BE2C (cell line): Measurements from ENCODE around the gene USP47.

Source experiments
- DNase-seq: peaks from one replicate; pipeline ENCODE4 v3.0.0-alpha.2; 2020
- H3K27me3 ChIP-seq: fragments of 250-450 bp; sonication (Bioruptor Pico); 2 replicates; pipeline ENCODE4 v1.5.1; 2020; ENCODE audit warnings: mild to moderate bottlenecking
- H3K36me3 ChIP-seq: fragments of 250-450 bp; sonication (Bioruptor Pico); 2 replicates; pipeline ENCODE4 v1.5.1; 2020; ENCODE audit warnings: mild to moderate bottlenecking
- H3K4me1 ChIP-seq: fragments of 250-450 bp; sonication (Bioruptor Pico); 2 replicates; pipeline ENCODE4 v1.5.1; 2020
- H3K4me3 ChIP-seq: 2 replicates; pipeline ENCODE4 v1.5.1; 2011; ENCODE audit warnings: low read depth, low read length
- H3K9me3 ChIP-seq: fragments of 250-450 bp; sonication (Bioruptor Pico); 2 replicates; pipeline ENCODE4 v1.5.1; 2020
- CTCF ChIP-seq: IDR thresholded peaks from 2 replicates; pipeline ENCODE4 v1.5.1; 2012; ENCODE audit warnings: mild to moderate bottlenecking, low read depth, low read length

USP47 gene

GRCh38 chr11:11998091-11998781 lies 156.5 kb downstream of the USP47 start:
- DNase-seq = no peak
- H3K9me3 ChIP-seq = no peaks in the 10 kb centered on the region
- H3K4me1 ChIP-seq = peaks cover 26% of the 10 kb centered on the region
- no peak overlapping the region for H3K4me3 ChIP-seq
- H3K36me3 ChIP-seq = no peaks in the 10 kb centered on the region
- H3K27me3 ChIP-seq = no peaks in the 10 kb centered on the region
- TF ChIP-seq CTCF = no peak

- no peaks in the 10 kb centered on the region for H3K27me3 ChIP-seq
- DNase-seq = no peak
- no peak for TF ChIP-seq CTCF
- no peaks in the 10 kb centered on the region for H3K36me3 ChIP-seq
- H3K4me3 ChIP-seq = no peak overlapping the region
- H3K4me1 ChIP-seq = peaks cover 19% of the 10 kb centered on the region
- no peaks in the 10 kb centered on the region for H3K9me3 ChIP-seq
These were observed 159.4 kb downstream of the USP47 start for GRCh38 chr11:12001186-12001585.

DNA sequence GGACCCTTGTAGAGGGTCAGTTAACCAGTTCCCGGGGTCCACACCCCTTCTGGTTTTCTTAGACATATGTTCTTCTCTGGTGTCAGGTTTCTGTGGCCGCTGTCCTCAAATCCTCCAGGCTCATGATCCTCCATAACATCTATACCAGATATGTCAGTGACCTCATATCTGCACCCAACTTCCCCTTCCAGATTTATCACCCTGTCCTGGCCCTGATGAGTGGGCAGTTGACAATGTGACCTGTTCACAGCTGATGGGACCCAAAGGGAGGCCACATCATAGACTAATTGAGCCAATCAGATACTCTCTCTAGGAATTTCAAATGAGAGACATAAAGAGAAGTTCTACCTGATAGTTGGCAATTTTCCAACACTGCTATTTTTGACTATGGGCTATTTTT lies 161.6 kb downstream of the USP47 start:
- no peak for TF ChIP-seq CTCF
- Histone ChIP-seq H3K27me3 (no peaks in the 10 kb centered on the region), H3K4me1 (no peaks in the 10 kb centered on the region; the same call in 1 of the 2 replicates), H3K4me3 (no peak overlapping the region), H3K9me3 (no peaks in the 10 kb centered on the region), H3K36me3 (no peaks in the 10 kb centered on the region)
- no peak for DNase-seq

DNA sequence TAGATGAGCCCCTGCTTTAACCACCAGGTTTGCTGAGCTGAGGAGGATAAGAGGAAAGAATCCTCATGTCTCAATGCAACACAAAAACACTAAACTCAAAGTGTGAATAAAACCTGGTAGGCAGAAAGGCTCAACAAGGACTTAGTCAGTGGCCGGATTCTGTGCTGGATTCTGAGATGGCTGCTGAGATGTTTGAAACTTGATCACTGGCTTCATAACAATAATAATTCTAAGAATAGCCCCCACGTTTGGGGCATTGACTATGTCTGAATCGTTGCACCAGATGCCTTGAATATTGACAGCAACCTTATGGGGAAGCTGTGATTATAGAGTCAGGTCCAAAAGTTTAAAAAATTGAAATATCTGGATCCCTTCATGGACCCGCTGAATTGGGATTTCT lies 162.0 kb downstream of the USP47 start:
- no peak overlapping the region for H3K4me3 ChIP-seq
- no peaks in the 10 kb centered on the region for H3K36me3 ChIP-seq
- DNase-seq = no peak
- no peaks in the 10 kb centered on the region for H3K9me3 ChIP-seq
- no peaks in the 10 kb centered on the region for H3K27me3 ChIP-seq
- H3K4me1 ChIP-seq = no peaks in the 10 kb centered on the region
- no peak for TF ChIP-seq CTCF

GRCh38 chr11:12005061-12005460 lies 163.3 kb downstream of the USP47 start:
- no peaks in the 10 kb centered on the region for H3K9me3 ChIP-seq
- H3K36me3 ChIP-seq = no peaks in the 10 kb centered on the region
- no peak overlapping the region for H3K4me3 ChIP-seq
- TF ChIP-seq CTCF = no peak
- H3K4me1 ChIP-seq = 0 out of 2 replicates have a peak, but pooled peaks cover 4% of the 10 kb centered on the region
- no peaks in the 10 kb centered on the region for H3K27me3 ChIP-seq
- DNase-seq = no peak

DNA sequence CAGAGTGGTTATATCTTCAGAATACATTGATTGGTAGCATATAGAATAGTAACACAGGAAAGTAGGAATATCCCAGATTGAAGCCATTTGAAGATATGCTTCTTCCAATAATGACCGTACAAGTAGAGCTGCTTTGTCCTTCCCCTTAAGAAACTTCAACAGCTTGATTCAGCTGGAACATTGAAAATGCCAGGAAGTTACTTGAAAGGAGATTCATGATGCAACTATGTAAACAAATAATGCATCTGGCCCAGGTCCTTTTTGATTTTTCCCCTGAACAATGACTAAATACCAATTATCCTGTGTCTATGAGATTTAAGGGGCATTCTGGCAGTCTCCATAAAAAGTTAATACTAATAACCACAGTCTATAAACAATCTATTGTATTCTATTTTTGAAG lies 163.7 kb downstream of the USP47 start:
- H3K4me1 ChIP-seq = 0 out of 2 replicates have a peak, but pooled peaks cover 4% of the 10 kb centered on the region
- H3K36me3 ChIP-seq = no peaks in the 10 kb centered on the region
- no peak for DNase-seq
- H3K9me3 ChIP-seq = no peaks in the 10 kb centered on the region
- no peaks in the 10 kb centered on the region for H3K27me3 ChIP-seq
- no peak overlapping the region for H3K4me3 ChIP-seq
- no peak for TF ChIP-seq CTCF
